Suprapubic skin (tissue), 4 donors: ENCODE data around the gene HOXB5. TPM values are rescaled to one million over a fixed set of nuclear protein-coding genes. Genes with fewer than 3 reads are reported as not detected.

Source experiments
- DNase-seq, 2 donors: peaks; one replicate each; pipeline ENCODE4 v3.0.0-alpha.2; 2019; ENCODE audit warnings: low spot score in 2 of 2
- H3K27ac ChIP-seq: fragments of 200-600 bp; sonication (generic); one replicate; pipeline ENCODE4 v1.5.1; 2019
- H3K27me3 ChIP-seq: fragments of 200-600 bp; sonication (generic); one replicate; pipeline ENCODE4 v1.5.1; 2019
- H3K36me3 ChIP-seq: fragments of 200-600 bp; sonication (generic); one replicate; pipeline ENCODE4 v1.5.1; 2019
- H3K4me1 ChIP-seq: fragments of 200-600 bp; sonication (generic); one replicate; pipeline ENCODE4 v1.5.1; 2019
- H3K4me3 ChIP-seq: fragments of 200-600 bp; sonication (generic); one replicate; pipeline ENCODE4 v1.5.1; 2019; ENCODE audit warnings: mild to moderate bottlenecking
- H3K9me3 ChIP-seq: fragments of 200-600 bp; sonication (generic); one replicate; pipeline ENCODE4 v1.5.1; 2019
- EP300 ChIP-seq: sonication (generic); formaldehyde crosslinking; IDR thresholded peaks from one replicate; pipeline ENCODE4 v1.6.1; 2017; ENCODE audit warnings: antibody characterized with exemption
- POLR2A ChIP-seq, 2 donors: fragments of 450-650 bp; IDR thresholded peaks; one replicate each; pipeline ENCODE4 v1.6.1; 2017; ENCODE audit warnings: antibody characterized with exemption in 2 of 2, mild to moderate bottlenecking in 2 of 2, moderate library complexity in 2 of 2
- POLR2AphosphoS5 ChIP-seq, 3 donors: sonication (generic); formaldehyde crosslinking; IDR thresholded peaks; one replicate each; pipeline ENCODE4 v1.6.1; 2017; ENCODE audit warnings: antibody characterized with exemption in 3 of 3
- WGBS: methylation state at CpG from one replicate; pipeline ENCODE4 v1.1.5; 2018; 5-methylcytosine and 5-hydroxymethylcytosine counted together
- total RNA-seq, 4 donors: library from RNA; depleted of rRNA; stranded (reverse); fragments of >200 nt; gene quantifications; one replicate each; pipeline ENCODE4 v1.1.0, GENCODE V29; 2016
- TF ChIP-seq, protein P1 (sequence below), 2 donors: fragments of 200-600 bp in 1 of 2; fragments of 450-650 bp in 1 of 2; sonication (generic) in 1 of 2; IDR thresholded peaks; one replicate each; pipeline ENCODE4 v1.5.1; 2016 to 2019; ENCODE audit warnings: antibody characterized with exemption in 2 of 2, mild to moderate bottlenecking in 1 of 2, moderate library complexity in 1 of 2

HOXB5 gene
- total RNA-seq, 4 donors from 2014 or later: 0.72 to 0.80 TPM; not detected in 2

DNA sequence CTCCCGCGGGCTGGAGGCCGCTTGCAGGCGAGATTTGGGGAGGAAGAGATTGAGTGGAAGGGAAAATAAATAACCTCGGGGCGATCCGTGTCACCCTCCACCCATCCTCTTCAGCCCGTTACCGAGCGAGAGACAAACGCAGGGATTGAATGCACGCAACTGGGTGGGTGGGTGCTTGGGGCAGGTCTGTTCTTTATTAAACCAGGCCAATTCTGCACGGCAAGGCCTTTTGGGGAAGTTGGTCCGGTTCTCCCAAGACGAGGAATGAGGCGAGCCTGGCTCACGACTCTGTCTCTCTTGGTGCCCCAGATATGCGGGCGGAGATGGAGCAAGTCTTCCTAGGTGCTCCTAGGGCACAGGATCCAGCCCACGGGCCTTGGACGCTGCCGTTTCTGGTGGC, 17.6 kb upstream of the HOXB5 start:
- H3K4me1 ChIP-seq: peaks cover 59% of the 10 kb centered on the region
- WGBS: 1% methylated on average over 22 of the region's 22 CpGs
- peaks cover 57% of the 10 kb centered on the region for H3K27me3 ChIP-seq
- peak overlapping the region; percentile 88 for H3K4me3 ChIP-seq
- TF ChIP-seq, protein P1, sequence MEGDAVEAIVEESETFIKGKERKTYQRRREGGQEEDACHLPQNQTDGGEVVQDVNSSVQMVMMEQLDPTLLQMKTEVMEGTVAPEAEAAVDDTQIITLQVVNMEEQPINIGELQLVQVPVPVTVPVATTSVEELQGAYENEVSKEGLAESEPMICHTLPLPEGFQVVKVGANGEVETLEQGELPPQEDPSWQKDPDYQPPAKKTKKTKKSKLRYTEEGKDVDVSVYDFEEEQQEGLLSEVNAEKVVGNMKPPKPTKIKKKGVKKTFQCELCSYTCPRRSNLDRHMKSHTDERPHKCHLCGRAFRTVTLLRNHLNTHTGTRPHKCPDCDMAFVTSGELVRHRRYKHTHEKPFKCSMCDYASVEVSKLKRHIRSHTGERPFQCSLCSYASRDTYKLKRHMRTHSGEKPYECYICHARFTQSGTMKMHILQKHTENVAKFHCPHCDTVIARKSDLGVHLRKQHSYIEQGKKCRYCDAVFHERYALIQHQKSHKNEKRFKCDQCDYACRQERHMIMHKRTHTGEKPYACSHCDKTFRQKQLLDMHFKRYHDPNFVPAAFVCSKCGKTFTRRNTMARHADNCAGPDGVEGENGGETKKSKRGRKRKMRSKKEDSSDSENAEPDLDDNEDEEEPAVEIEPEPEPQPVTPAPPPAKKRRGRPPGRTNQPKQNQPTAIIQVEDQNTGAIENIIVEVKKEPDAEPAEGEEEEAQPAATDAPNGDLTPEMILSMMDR (IDR thresholded peaks at IDR 0.05): no peak
- no peak for TF ChIP-seq POLR2A (IDR thresholded peaks at IDR 0.05)
- no peaks in the 10 kb centered on the region for H3K9me3 ChIP-seq
- H3K36me3 ChIP-seq: no peaks in the 10 kb centered on the region
- no peak for DNase-seq
- H3K27ac ChIP-seq: peak overlapping the region; percentile 88

DNA sequence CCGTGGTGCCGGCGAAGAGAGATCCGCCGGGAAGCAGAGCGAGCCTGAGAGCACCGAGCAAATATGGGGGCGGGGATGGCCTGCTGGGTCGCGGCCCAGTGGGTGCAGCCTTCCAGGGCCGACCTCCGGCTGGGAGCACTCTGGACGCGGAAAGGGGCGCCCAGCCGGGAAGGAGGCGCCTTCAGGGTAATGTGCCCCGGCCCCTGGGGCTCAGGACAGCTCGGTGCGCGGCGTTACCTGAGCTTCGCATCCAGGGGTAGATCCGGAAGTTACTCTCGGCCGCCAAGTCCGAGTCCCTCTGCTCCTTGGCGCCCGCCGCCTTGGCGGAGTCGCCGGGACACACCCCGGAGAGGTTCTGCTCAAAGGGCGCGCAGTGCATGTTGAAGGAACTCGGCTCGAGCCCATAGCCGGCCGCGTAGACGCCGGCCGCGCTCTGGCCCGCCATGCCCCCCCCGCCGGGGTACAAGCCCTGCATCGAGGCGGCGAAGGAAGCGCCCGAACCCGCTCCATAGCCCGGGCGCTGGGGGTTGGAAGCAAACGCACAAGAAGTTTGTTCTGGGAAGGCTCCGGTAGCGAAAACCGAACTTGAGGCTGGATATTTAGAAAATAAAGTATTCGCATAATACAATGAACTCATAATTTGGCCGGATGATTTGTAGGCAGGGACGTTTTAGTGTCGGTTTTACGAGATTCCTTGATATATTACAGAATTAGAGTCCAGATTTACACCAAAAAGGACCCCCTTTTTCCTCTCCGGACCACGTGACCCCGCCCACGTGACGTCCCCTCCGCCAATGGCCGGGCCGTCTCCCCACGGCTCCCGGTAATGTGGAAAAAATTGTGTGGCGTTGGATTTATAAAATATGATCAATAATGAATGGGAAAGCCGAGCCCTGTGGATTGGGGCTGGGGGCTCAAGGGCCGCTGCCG, 17.0 kb upstream of the HOXB5 start, which contains the start of gene HOXB7:
HOXB7 (minus strand) TSS at position 736 of the 930 bp plus-strand sequence; CDS start at position 637, 99 bp downstream.
- H3K27ac ChIP-seq: peak within 1 kb of the TSS; percentile 88
- TF ChIP-seq POLR2AphosphoS5 (IDR thresholded peaks at IDR 0.05): no peak
- no peak for TF ChIP-seq EP300
- TF ChIP-seq, protein P1 (IDR thresholded peaks at IDR 0.05): no peak
- TF ChIP-seq POLR2A (IDR thresholded peaks at IDR 0.05): no peak

DNA sequence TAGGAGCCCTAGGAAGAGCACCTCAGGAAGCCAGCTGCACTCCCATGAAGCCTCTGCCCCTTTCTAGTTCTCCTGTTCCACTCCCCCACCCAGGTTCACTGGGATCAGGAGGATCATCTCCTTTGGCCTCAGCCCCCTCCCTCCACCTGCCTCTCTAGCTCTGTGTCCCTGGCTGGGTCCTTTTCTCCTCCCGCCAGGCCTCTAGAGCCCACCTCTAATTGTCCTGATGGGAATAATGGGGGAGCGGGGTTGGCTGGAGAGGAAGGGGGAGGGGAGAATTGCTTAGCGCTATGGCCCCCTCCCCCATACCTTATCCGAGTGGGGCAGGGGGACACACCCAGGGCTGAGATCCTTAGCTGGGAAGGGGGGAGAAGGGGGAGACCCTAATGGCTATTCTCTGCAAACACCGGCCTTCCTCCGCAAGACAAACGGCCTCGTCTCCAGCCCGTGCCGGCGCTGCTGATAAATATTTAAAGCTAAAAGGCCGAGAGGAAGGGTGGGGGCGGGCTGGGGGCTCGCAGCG, 16.2 kb upstream of the HOXB5 start:
- peaks cover 59% of the 10 kb centered on the region for H3K4me1 ChIP-seq
- H3K9me3 ChIP-seq: no peaks in the 10 kb centered on the region
- 8% methylated on average over 15 of the region's 15 CpGs for WGBS
- DNase-seq: no peak
- H3K27ac ChIP-seq: peak overlapping the region; percentile 88
- peaks cover 53% of the 10 kb centered on the region for H3K27me3 ChIP-seq
- no peaks in the 10 kb centered on the region for H3K36me3 ChIP-seq
- H3K4me3 ChIP-seq: peak overlapping the region; percentile 88
- TF ChIP-seq POLR2A (IDR thresholded peaks at IDR 0.05) (no peak), POLR2AphosphoS5 (IDR thresholded peaks at IDR 0.05) (no peak), EP300 (no peak)
- TF ChIP-seq, protein P1 (IDR thresholded peaks at IDR 0.05): no peak

More for the DNA sequence above, 17.0 kb upstream of the HOXB5 start, which contains the start of gene HOXB7:
- peak; percentile 91 to 92 for DNase-seq
- WGBS: 2% methylated on average over 48 of the region's 79 CpGs
- H3K36me3 ChIP-seq: no peaks in the 10 kb centered on the region
- H3K9me3 ChIP-seq: no peaks in the 10 kb centered on the region
- peaks cover 55% of the 10 kb centered on the region for H3K27me3 ChIP-seq
- H3K4me3 ChIP-seq: peak within 1 kb of the TSS; percentile 88
- H3K4me1 ChIP-seq: peaks cover 60% of the 10 kb centered on the region

DNA sequence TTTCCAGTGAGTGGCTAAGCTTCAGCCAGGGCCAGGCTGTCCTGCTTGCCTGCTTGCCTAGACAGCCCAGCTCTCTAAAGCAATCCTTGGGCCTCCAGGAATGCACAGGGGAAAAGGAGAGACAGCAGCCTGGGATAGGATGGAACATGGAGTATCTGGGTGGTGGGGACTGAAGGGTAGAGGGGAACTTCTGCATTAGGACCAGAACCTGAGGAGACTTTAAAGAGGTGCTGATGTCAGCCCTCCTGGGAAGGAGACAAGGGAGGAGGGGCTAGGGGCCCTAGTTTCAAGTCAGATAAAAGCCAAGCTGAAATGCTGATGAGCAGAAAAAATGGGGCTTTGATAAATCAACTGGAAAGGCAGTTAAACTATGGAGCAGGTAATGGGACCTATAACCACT, 15.5 kb upstream of the HOXB5 start:
- no peak overlapping the region for H3K27ac ChIP-seq
- H3K9me3 ChIP-seq: no peaks in the 10 kb centered on the region
- H3K36me3 ChIP-seq: no peaks in the 10 kb centered on the region
- no peak for TF ChIP-seq EP300
- TF ChIP-seq POLR2AphosphoS5 (IDR thresholded peaks at IDR 0.05): no peak
- no peak overlapping the region for H3K4me3 ChIP-seq
- peaks cover 50% of the 10 kb centered on the region for H3K27me3 ChIP-seq
- DNase-seq: no peak
- H3K4me1 ChIP-seq: peaks cover 51% of the 10 kb centered on the region

DNA sequence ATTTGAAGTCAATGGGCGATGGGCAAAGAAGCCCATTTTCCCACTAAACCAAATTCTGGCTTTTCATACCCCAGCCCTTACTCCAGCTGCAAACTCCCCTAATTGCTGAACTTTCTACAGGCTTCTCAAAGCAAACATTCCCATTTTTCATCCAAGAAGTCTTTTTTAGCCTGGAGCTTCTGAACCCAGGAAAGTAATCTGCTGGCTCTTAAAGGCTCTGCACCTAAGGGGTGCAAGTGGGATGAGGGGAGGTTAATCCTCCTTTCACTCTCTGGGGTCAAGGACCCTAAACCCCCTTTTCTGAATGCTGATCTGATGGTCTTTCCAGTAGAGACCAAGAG, 14.9 kb upstream of the HOXB5 start:
- H3K4me3 ChIP-seq: no peak overlapping the region
- H3K9me3 ChIP-seq: no peaks in the 10 kb centered on the region
- no peaks in the 10 kb centered on the region for H3K36me3 ChIP-seq
- WGBS: 95% methylated on average over 1 of the region's 1 CpG
- H3K4me1 ChIP-seq: peaks cover 51% of the 10 kb centered on the region
- TF ChIP-seq, protein P1 (IDR thresholded peaks at IDR 0.05): no peak
- TF ChIP-seq POLR2AphosphoS5 (IDR thresholded peaks at IDR 0.05) (no peak), EP300 (no peak), POLR2A (IDR thresholded peaks at IDR 0.05) (no peak)
- peaks cover 49% of the 10 kb centered on the region for H3K27me3 ChIP-seq
- H3K27ac ChIP-seq: no peak overlapping the region
- DNase-seq: no peak
